Sigmoid colon (tissue), 7 donors: ENCODE measurements around the gene NATD1. TPM values are rescaled to one million over a fixed set of nuclear protein-coding genes. Genes with fewer than 3 reads are reported as not detected.

Experiments
- DNase-seq: peaks from one replicate; pipeline ENCODE4 v3.0.0-alpha.2; 2019
- H3K27ac ChIP-seq, 4 donors: fragments of 200-600 bp; sonication (generic); one replicate each; pipeline ENCODE4 v1.5.1; 2016 to 2019; ENCODE audit warnings: mild to moderate bottlenecking in 1 of 4
- H3K27me3 ChIP-seq, 3 donors: fragments of 200-600 bp; sonication (generic); one replicate each; pipeline ENCODE4 v1.5.1; 2019; ENCODE audit warnings: mild to moderate bottlenecking in 1 of 3
- H3K36me3 ChIP-seq, 4 donors: fragments of 200-600 bp; sonication (generic); one replicate each; pipeline ENCODE4 v1.5.1; 2016 to 2019
- H3K4me1 ChIP-seq, 4 donors: fragments of 200-600 bp; sonication (generic); one replicate each; pipeline ENCODE4 v1.5.1; 2017 to 2019
- H3K4me3 ChIP-seq, 4 donors: fragments of 200-600 bp; sonication (generic); one replicate each; pipeline ENCODE4 v1.5.1; 2017 to 2019; ENCODE audit warnings: mild to moderate bottlenecking in 2 of 4, moderate library complexity in 1 of 4
- H3K9me3 ChIP-seq, 4 donors: fragments of 200-600 bp in 3 of 4; sonication (generic) in 3 of 4; one replicate each; pipeline versions ENCODE4 v1.5.1 to v1.6.1; 2013 to 2019
- CTCF ChIP-seq, 4 experiments: fragments of 450-650 bp in 3 of 4; fragments of 200-600 bp in 1 of 4; IDR thresholded peaks; one replicate each; pipeline ENCODE4 v1.5.1; 2016 to 2019; ENCODE audit warnings: antibody characterized with exemption in 4 of 4, mild to moderate bottlenecking in 3 of 4, moderate library complexity in 2 of 4
- EP300 ChIP-seq, 4 donors: sonication (generic); formaldehyde crosslinking; IDR thresholded peaks; one replicate each; pipeline ENCODE4 v1.6.1; 2017; ENCODE audit warnings: antibody characterized with exemption in 4 of 4
- POLR2A ChIP-seq, 2 donors: fragments of 450-650 bp; IDR thresholded peaks; one replicate each; pipeline ENCODE4 v1.6.1; 2016; ENCODE audit warnings: antibody characterized with exemption in 2 of 2, mild to moderate bottlenecking in 2 of 2, moderate library complexity in 2 of 2
- POLR2AphosphoS5 ChIP-seq, 4 donors: sonication (generic); formaldehyde crosslinking; IDR thresholded peaks; one replicate each; pipeline ENCODE4 v1.6.1; 2017; ENCODE audit warnings: antibody characterized with exemption in 4 of 4
- WGBS, 2 donors: extraction: QIAGEN DNeasy Blood & Tissue Kit; methylation state at CpG; one replicate each; pipeline ENCODE4 v1.1.7; 2013; 5-methylcytosine and 5-hydroxymethylcytosine counted together
- intact Hi-C: fragments of 100-400 bp; cut with DNase I; formaldehyde crosslinking; loops from one replicate; pipeline ENCODE4 v1.15.1; 2023
- polyA plus RNA-seq, 3 donors: library from polyadenylated mRNA; stranded (reverse); fragments of 200-250 nt; gene quantifications; one replicate each; pipeline ENCODE4 v1.2.3, GENCODE V29; 2013
- total RNA-seq, 4 donors: library from RNA; depleted of rRNA; stranded (reverse); fragments of >200 nt; gene quantifications; one replicate each; pipeline ENCODE4 v1.1.0, GENCODE V29; 2016
- donor health status: healthy with polysubstance abuse.
- donor health status: Bipolar disorder and iron deficiency.
- donor health status: healthy.

Gene NATD1
- total and polyA plus RNA-seq, 7 donors: 2.5 to 13.8 (median 6.8) TPM

- TF ChIP-seq POLR2A (IDR thresholded peaks at IDR 0.05): no peak
- TF ChIP-seq POLR2AphosphoS5 (IDR thresholded peaks at IDR 0.05): no peak
- TF ChIP-seq EP300 (IDR thresholded peaks at IDR 0.05): no peak
- TF ChIP-seq CTCF (IDR thresholded peaks at IDR 0.05): no peak
- intact Hi-C loops: no loop called here
These were observed 18.4 kb upstream of the NATD1 start for GRCh38 chr17:21271454-21272183.

GRCh38 chr17:21269394-21269793 is 16.2 kb upstream of the NATD1 start:
- Histone ChIP-seq H3K4me3 (no peak overlapping the region), H3K36me3 (no peaks in the 10 kb centered on the region), H3K9me3 (no peaks in the 10 kb centered on the region), H3K27me3 (no peaks in the 10 kb centered on the region), H3K27ac (no peak overlapping the region), H3K4me1 (no peaks in the 10 kb centered on the region)
- 45 to 58% methylated on average over 8 of the region's 8 CpGs for WGBS, 2 donors
- DNase-seq: no peak
- no peak for TF ChIP-seq EP300 (IDR thresholded peaks at IDR 0.05)
- no peak for TF ChIP-seq CTCF (IDR thresholded peaks at IDR 0.05)
- no peak for TF ChIP-seq POLR2A (IDR thresholded peaks at IDR 0.05)
- TF ChIP-seq POLR2AphosphoS5 (IDR thresholded peaks at IDR 0.05): no peak
- intact Hi-C loops: no loop called here

More at GRCh38 chr17:21271454-21272183, 18.4 kb upstream of the NATD1 start:
- Histone ChIP-seq H3K9me3 (no peaks in the 10 kb centered on the region), H3K27me3 (no peaks in the 10 kb centered on the region), H3K27ac (no peak overlapping the region), H3K36me3 (no peaks in the 10 kb centered on the region), H3K4me3 (no peak overlapping the region), H3K4me1 (peaks cover 0 to 19% (median 14%) of the 10 kb centered on the region in 4 donors)
- 92 to 93% methylated on average over 10 of the region's 10 CpGs for WGBS, 2 donors
- no peak for DNase-seq

- DNase-seq: no peak
- no peak for TF ChIP-seq POLR2AphosphoS5 (IDR thresholded peaks at IDR 0.05)
- H3K27me3 ChIP-seq: no peaks in the 10 kb centered on the region
- intact Hi-C loops: no loop called here
- WGBS, 2 donors: 71 to 73% methylated on average over 7 of the region's 7 CpGs
- no peaks in the 10 kb centered on the region for H3K36me3 ChIP-seq
- no peaks in the 10 kb centered on the region for H3K9me3 ChIP-seq
- H3K4me1 ChIP-seq: no peaks in the 10 kb centered on the region
- H3K27ac ChIP-seq: no peak overlapping the region
- no peak overlapping the region for H3K4me3 ChIP-seq
These were observed 15.5 kb upstream of the NATD1 start for GRCh38 chr17:21268596-21269188.

DNA sequence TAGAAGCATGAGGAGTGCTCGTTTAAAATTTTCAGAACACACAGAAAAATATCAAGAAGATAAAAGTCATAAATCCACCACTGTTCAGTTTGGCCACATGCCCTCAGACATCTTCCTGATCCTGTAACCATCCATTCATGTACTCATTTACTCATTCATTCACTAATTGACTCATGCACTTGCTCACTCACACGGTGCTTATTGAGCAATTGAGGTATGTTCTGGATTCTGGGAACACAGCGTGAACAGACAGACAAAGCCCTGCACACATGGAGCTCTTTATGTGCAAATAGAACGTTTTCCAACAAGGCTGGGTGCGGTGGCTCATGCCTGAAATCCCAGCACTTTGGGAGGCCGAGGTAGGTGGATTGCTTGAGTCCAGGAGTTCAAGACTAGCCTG is 10.2 kb upstream of the NATD1 start:
- no peak overlapping the region for H3K27ac ChIP-seq
- intact Hi-C loops: no loop called here
- no peak for TF ChIP-seq EP300 (IDR thresholded peaks at IDR 0.05)
- no peak for TF ChIP-seq POLR2A (IDR thresholded peaks at IDR 0.05)
- no peak for TF ChIP-seq CTCF (IDR thresholded peaks at IDR 0.05)
- TF ChIP-seq POLR2AphosphoS5 (IDR thresholded peaks at IDR 0.05): no peak
- no peaks in the 10 kb centered on the region for H3K27me3 ChIP-seq
- no peaks in the 10 kb centered on the region for H3K36me3 ChIP-seq
- H3K4me1 ChIP-seq: peaks cover 0 to 12% (median 5%) of the 10 kb centered on the region in 4 donors
- no peak overlapping the region for H3K4me3 ChIP-seq
- WGBS, 2 donors: 50 to 75% methylated on average over 6 of the region's 6 CpGs
- H3K9me3 ChIP-seq: no peaks in the 10 kb centered on the region
- DNase-seq: no peak

GRCh38 chr17:21262259-21262993 is 9.2 kb upstream of the NATD1 start:
- no peaks in the 10 kb centered on the region for H3K9me3 ChIP-seq
- no peak for TF ChIP-seq CTCF (IDR thresholded peaks at IDR 0.05)
- TF ChIP-seq POLR2A (IDR thresholded peaks at IDR 0.05): no peak
- TF ChIP-seq EP300 (IDR thresholded peaks at IDR 0.05): no peak
- no peak for TF ChIP-seq POLR2AphosphoS5 (IDR thresholded peaks at IDR 0.05)
- H3K27me3 ChIP-seq: no peaks in the 10 kb centered on the region
- 88 to 91% methylated on average over 12 of the region's 12 CpGs for WGBS, 2 donors
- no peaks in the 10 kb centered on the region for H3K36me3 ChIP-seq
- DNase-seq: no peak
- H3K4me1 ChIP-seq: peaks cover 0 to 12% (median 5%) of the 10 kb centered on the region in 4 donors
- no peak overlapping the region for H3K4me3 ChIP-seq
- intact Hi-C loops: no loop called here
- no peak overlapping the region for H3K27ac ChIP-seq
